ENCODE data around the gene LTBP1. TPM values are rescaled to one million over a fixed set of nuclear protein-coding genes. Genes with fewer than 3 reads are reported as not detected.
"Not testable (repeated sequence)": the region's sequence is repeated elsewhere in the genome, so short reads cannot be mapped to it uniquely, and the experiment has no call there.

Gene LTBP1
- total and polyA plus RNA-seq, 11 donors = 23.5 to 150 (median 102) TPM

DNA sequence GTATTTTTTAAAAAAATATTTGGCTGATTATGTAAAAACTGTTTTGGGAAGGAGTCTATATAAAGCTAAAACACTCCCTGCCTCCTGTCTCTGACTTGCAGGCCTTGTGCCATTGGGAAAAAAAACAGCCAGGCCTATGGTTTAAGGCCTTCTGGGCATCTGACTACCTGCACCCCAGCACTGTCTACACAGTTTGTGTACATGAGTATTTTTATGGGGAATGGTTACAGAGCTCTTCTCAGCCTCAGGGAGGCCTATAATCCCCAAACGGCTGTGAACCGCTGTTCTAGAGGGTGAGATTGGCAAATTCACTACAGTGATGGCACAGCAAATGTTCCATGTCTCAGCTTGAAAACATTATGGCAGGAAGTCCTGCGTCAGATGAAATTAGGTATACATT lies 96.1 kb downstream of the LTBP1 start:
- no peaks in the 10 kb centered on the region for H3K36me3 ChIP-seq
- no peaks in the 10 kb centered on the region for H3K9me3 ChIP-seq
- no peak for DNase-seq
- H3K27me3 ChIP-seq = no peaks in the 10 kb centered on the region
- H3K4me1 ChIP-seq = peaks cover 0 to 6% (median 0%) of the 10 kb centered on the region in 12 donors
- intact Hi-C loops (cut with DNase I) = loop anchor here in 1 of 10 donors (10.0 kb wide), 1 partner anchor 332 kb away; no protein-coding TSS in a partner anchor
- peak overlapping the region in 2 of 12 donors; percentile 0 to 11 for H3K27ac ChIP-seq
- ATAC-seq = no peak
- no peak overlapping the region for H3K4me3 ChIP-seq
- WGBS, 4 donors = 86 to 92% (median 91%) methylated on average over 3 of the region's 3 CpGs
- no peak for TF ChIP-seq POLR2A (IDR thresholded peaks at IDR 0.05)
- TF ChIP-seq, protein P1, sequence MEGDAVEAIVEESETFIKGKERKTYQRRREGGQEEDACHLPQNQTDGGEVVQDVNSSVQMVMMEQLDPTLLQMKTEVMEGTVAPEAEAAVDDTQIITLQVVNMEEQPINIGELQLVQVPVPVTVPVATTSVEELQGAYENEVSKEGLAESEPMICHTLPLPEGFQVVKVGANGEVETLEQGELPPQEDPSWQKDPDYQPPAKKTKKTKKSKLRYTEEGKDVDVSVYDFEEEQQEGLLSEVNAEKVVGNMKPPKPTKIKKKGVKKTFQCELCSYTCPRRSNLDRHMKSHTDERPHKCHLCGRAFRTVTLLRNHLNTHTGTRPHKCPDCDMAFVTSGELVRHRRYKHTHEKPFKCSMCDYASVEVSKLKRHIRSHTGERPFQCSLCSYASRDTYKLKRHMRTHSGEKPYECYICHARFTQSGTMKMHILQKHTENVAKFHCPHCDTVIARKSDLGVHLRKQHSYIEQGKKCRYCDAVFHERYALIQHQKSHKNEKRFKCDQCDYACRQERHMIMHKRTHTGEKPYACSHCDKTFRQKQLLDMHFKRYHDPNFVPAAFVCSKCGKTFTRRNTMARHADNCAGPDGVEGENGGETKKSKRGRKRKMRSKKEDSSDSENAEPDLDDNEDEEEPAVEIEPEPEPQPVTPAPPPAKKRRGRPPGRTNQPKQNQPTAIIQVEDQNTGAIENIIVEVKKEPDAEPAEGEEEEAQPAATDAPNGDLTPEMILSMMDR (IDR thresholded peaks at IDR 0.05) = no peak

DNA sequence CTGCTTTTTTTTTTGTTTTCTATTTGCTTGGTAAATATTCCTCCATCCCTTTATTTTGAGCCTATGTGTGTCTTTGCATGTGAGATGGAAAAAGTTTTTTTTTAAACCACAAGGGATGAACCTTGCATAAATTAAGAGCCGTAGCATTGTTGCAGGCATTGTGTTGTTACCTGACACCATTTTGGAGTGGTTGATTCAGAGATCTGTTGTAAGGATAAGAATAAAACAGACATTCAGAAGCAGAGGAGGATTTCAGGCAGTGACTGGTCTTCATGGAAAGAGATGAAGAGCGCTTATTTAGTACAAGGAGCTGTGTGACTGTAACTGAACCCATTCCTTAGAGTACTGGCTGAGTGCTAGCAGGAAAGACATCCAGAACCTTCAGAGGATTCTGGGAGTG lies 101.2 kb downstream of the LTBP1 start:
- Histone ChIP-seq H3K36me3 (no peaks in the 10 kb centered on the region), H3K27me3 (no peaks in the 10 kb centered on the region), H3K27ac (no peak overlapping the region), H3K4me1 (peaks cover 0 to 10% (median 3%) of the 10 kb centered on the region in 12 donors), H3K9me3 (no peaks in the 10 kb centered on the region), H3K4me3 (no peak overlapping the region)
- TF ChIP-seq, protein P1 (IDR thresholded peaks at IDR 0.05) = no peak
- no peak for TF ChIP-seq POLR2A (IDR thresholded peaks at IDR 0.05)
- intact Hi-C loops (cut with DNase I) = loop anchor here in 1 of 10 donors (10.0 kb wide), 1 partner anchor 327 kb away; no protein-coding TSS in a partner anchor
- DNase-seq (no peak), ATAC-seq (no peak)
- WGBS, 4 donors = 24 to 44% (median 27%) methylated on average over 2 of the region's 2 CpGs

DNA sequence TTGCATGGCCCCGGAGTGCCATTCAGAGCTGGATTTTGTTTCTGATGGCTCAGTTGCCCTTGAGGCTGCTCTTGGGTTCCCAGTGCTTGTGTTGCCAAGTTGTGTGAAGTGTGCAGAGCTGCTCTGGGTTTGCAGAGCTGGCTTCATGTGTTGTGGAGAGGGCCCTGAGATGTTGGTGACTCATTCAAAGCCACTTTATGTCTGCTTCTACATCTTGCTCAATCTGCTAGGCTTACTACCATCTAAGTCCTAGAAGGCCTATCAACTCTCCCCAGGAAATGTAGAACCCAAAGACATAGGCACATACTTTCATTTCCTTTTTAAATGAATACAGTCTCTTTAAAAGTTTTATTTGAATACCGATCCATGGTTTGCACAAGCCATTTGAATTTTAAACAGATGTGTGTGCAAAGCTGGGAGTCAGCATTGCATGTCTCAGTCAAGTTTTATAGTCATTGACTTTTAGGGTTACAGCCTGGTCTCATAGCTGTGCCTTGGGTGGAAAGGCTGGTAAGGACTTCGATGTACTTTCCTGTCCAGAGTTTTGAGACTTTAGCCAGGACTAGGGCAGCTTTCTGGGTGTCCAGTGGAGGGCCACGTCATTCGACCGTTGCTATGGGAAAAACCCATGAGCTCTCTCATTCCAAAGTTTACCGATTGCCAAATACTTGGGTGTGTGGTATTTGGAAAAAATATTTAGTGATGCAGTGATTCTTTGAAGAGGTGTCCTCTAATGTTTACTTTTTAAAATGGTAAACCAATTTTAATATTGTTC lies 105.0 kb downstream of the LTBP1 start:
- no peak overlapping the region for H3K4me3 ChIP-seq
- intact Hi-C loops (cut with DNase I) = no loop called here
- peak overlapping the region in 1 of 12 donors; percentile 11 for H3K27ac ChIP-seq
- peaks cover 0 to 10% (median 3%) of the 10 kb centered on the region in 12 donors for H3K4me1 ChIP-seq
- WGBS, 4 donors = 79 to 87% (median 85%) methylated on average over 7 of the region's 7 CpGs
- ATAC-seq = peak in 3 of 4 donors; percentile 45 to 83 (median 82)
- DNase-seq = peak in 1 of 5 donors; percentile 44
- no peak for TF ChIP-seq POLR2A (IDR thresholded peaks at IDR 0.05)
- TF ChIP-seq, protein P1 (IDR thresholded peaks at IDR 0.05) = no peak
- H3K36me3 ChIP-seq = no peaks in the 10 kb centered on the region
- no peaks in the 10 kb centered on the region for H3K27me3 ChIP-seq
- H3K9me3 ChIP-seq = no peaks in the 10 kb centered on the region

DNA sequence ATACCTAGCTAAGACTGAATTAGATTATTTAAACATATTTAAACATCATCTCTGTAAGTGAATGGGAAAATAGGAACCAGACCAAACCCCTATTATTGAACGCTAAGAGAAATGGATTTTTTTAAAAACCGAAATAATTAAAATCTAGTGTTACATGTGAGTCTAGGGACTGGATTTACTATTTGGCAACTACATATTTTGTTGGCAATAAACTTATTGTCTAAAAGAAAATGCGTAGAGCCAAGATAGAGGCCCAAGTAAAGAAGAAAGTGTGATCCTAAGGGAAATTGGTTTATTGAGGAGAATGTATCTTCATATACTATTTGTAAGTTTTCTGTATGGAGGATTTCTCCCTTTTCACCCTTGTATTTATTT lies 105.6 kb downstream of the LTBP1 start:
- DNase-seq (no peak), ATAC-seq (no peak)
- Histone ChIP-seq H3K4me3 (no peak overlapping the region), H3K27me3 (no peaks in the 10 kb centered on the region), H3K27ac (no peak overlapping the region), H3K36me3 (no peaks in the 10 kb centered on the region), H3K4me1 (peaks cover 0 to 10% (median 3%) of the 10 kb centered on the region in 12 donors), H3K9me3 (no peaks in the 10 kb centered on the region)
- TF ChIP-seq, protein P1 (IDR thresholded peaks at IDR 0.05) = no peak
- TF ChIP-seq POLR2A (IDR thresholded peaks at IDR 0.05) = no peak
- WGBS, 4 donors = 94 to 97% (median 96%) methylated on average over 3 of the region's 3 CpGs
- intact Hi-C loops (cut with DNase I) = no loop called here

DNA sequence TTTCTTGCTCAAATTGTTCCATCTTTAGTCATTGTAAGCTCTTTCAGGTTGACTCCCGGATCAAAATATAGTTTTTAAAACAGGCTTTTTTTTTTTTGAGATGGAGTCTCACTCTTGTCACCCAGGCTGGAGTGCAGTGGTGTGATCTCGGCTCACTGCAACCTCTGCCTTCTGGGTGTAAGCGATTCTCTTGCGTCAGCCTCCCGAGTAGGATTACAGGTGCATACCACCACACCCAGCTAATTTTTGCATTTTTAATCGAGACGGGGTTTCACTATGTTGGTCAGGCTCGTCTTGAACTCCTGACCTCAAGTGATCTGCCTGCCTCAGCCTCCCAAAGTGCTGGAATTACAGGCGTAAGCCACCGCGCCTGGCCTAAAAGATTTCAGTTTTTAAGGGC lies 106.0 kb downstream of the LTBP1 start:
- H3K27me3 ChIP-seq; H3K36me3 ChIP-seq; H3K9me3 ChIP-seq; H3K4me3 ChIP-seq; ATAC-seq; DNase-seq; intact Hi-C loops (cut with DNase I); H3K27ac ChIP-seq; H3K4me1 ChIP-seq: not testable (repeated sequence)
- 93 to 98% (median 97%) methylated on average over 11 of the region's 11 CpGs for WGBS, 4 donors
